Adipose tissue (tissue), 3 donors: ENCODE results near the gene C1orf35. TPM values are rescaled to one million over a fixed set of nuclear protein-coding genes. Genes with fewer than 3 reads are reported as not detected.
"Not testable (repeated sequence)": the region's sequence is repeated elsewhere in the genome, so short reads cannot be mapped to it uniquely, and the experiment has no call there.

Experiments used
- H3K27ac ChIP-seq: one replicate; pipeline ENCODE4 v1.5.1; 2013; ENCODE audit warnings: low read depth, low read length
- WGBS, 3 donors: extraction: QIAGEN DNeasy Blood & Tissue Kit; methylation state at CpG; one replicate each; pipeline ENCODE4 v1.1.7; 2013; 5-methylcytosine and 5-hydroxymethylcytosine counted together
- polyA plus RNA-seq, 3 donors: library from polyadenylated mRNA; stranded (reverse); fragments of 200-250 nt; gene quantifications; one replicate each; pipeline ENCODE4 v1.2.3, GENCODE V29; 2013
- donor health status: healthy with polysubstance abuse.
- donor health status: Bipolar disorder and iron deficiency.
- donor health status: healthy.

C1orf35 gene
- polyA plus RNA-seq, 3 donors: 10.0 to 12.7 (median 12.6) TPM

- no peak overlapping the region for H3K27ac ChIP-seq
- WGBS, 3 donors: 96 to 99% (median 97%) methylated on average over 4 of the region's 4 CpGs
Measured at GRCh38 chr1:228117335-228117734, 14.2 kb upstream of the C1orf35 start.

GRCh38 chr1:228114827-228115226 is 11.7 kb upstream of the C1orf35 start:
- no peak overlapping the region for H3K27ac ChIP-seq
- 31 to 85% (median 81%) methylated on average over 3 of the region's 3 CpGs for WGBS, 3 donors

- H3K27ac ChIP-seq: no peak overlapping the region
- 75 to 84% (median 82%) methylated on average over 1 of the region's 1 CpG for WGBS, 3 donors
Measured at GRCh38 chr1:228112617-228113016, 9.5 kb upstream of the C1orf35 start.

GRCh38 chr1:228112167-228112566 is 9.0 kb upstream of the C1orf35 start:
- WGBS, 3 donors: 91 to 93% (median 92%) methylated on average over 7 of the region's 7 CpGs
- no peak overlapping the region for H3K27ac ChIP-seq

- WGBS, 3 donors: 84 to 93% (median 89%) methylated on average over 5 to 6 of the region's 6 CpGs
- H3K27ac ChIP-seq: not testable (repeated sequence)
Measured at GRCh38 chr1:228111315-228111714, 8.2 kb upstream of the C1orf35 start.

- H3K27ac ChIP-seq: no peak overlapping the region
- WGBS, 3 donors: 78 to 92% (median 81%) methylated on average over 7 of the region's 7 CpGs
Measured at GRCh38 chr1:228110556-228110955, 7.4 kb upstream of the C1orf35 start.

GRCh38 chr1:228109962-228110488 is 6.9 kb upstream of the C1orf35 start:
- 23 to 29% (median 27%) methylated on average over 15 of the region's 15 CpGs for WGBS, 3 donors
- no peak overlapping the region for H3K27ac ChIP-seq

GRCh38 chr1:228109073-228109961 is 6.2 kb upstream of the C1orf35 start, which contains the start of gene MRPL55:
TSS of gene MRPL55 (minus strand) at chr1:228109299. CDS start at chr1:228108260, 1,039 bp downstream.
- no peak within 1 kb of the TSS for H3K27ac ChIP-seq
- WGBS, 3 donors: 0 to 1% (median 0%) methylated on average over 62 to 66 of the region's 66 CpGs

- no peak overlapping the region for H3K27ac ChIP-seq
- WGBS, 3 donors: 3 to 7% (median 4%) methylated on average over 8 of the region's 8 CpGs
Measured at GRCh38 chr1:228108742-228109072, 5.6 kb upstream of the C1orf35 start.

GRCh38 chr1:228108055-228108690 is 5.0 kb upstream of the C1orf35 start:
- H3K27ac ChIP-seq: no peak overlapping the region
- WGBS, 3 donors: 72 to 78% (median 74%) methylated on average over 11 of the region's 11 CpGs

- no peak overlapping the region for H3K27ac ChIP-seq
- 84 to 89% (median 86%) methylated on average over 19 of the region's 19 CpGs for WGBS, 3 donors
Measured at GRCh38 chr1:228107636-228108035, 4.5 kb upstream of the C1orf35 start.

- no peak overlapping the region for H3K27ac ChIP-seq
- 85 to 89% (median 88%) methylated on average over 9 of the region's 9 CpGs for WGBS, 3 donors
Measured at GRCh38 chr1:228106800-228107054, 3.6 kb upstream of the C1orf35 start.

GRCh38 chr1:228105996-228106799 is 3.1 kb upstream of the C1orf35 start:
- H3K27ac ChIP-seq: no peak overlapping the region
- 84 to 85% (median 85%) methylated on average over 8 of the region's 8 CpGs for WGBS, 3 donors

- 76 to 79% (median 78%) methylated on average over 9 of the region's 9 CpGs for WGBS, 3 donors
- no peak overlapping the region for H3K27ac ChIP-seq
Measured at GRCh38 chr1:228105270-228105995, 2.3 kb upstream of the C1orf35 start.

GRCh38 chr1:228104526-228105269 is 1.6 kb upstream of the C1orf35 start:
- no peak overlapping the region for H3K27ac ChIP-seq
- 55 to 69% (median 56%) methylated on average over 7 of the region's 7 CpGs for WGBS, 3 donors

- peak overlapping the region; percentile 66 for H3K27ac ChIP-seq
- 1 to 8% (median 3%) methylated on average over 63 to 73 of the region's 73 CpGs for WGBS, 3 donors
Measured at GRCh38 chr1:228101994-228102790, 933 bp downstream of the C1orf35 start.

- no peak overlapping the region for H3K27ac ChIP-seq
- 36 to 49% (median 45%) methylated on average over 12 to 15 of the region's 15 CpGs for WGBS, 3 donors
Measured at GRCh38 chr1:228101614-228101993, 1.5 kb downstream of the C1orf35 start.
